ENCODE data around the gene NCOA1.

GRCh38 chr2:24763843-24764242 is 272.8 kb downstream of the NCOA1 start:
- TF ChIP-seq BACH2 (CRISPR knock-in tag; IDR thresholded peaks at IDR 0.05; ENCODE audit: borderline replicate concordance) (no peak), ZNF565 (CRISPR knock-in tag; conservative IDR thresholded peaks at IDR 0.05; ENCODE audit: low read depth) (no peak), ZFP30 (CRISPR knock-in tag; IDR thresholded peaks at IDR 0.05) (no peak), ZNF8 (CRISPR knock-in tag; IDR thresholded peaks at IDR 0.05) (no peak), SNAI2 (CRISPR knock-in tag; IDR thresholded peaks at IDR 0.05) (no peak), GLIS3 (CRISPR knock-in tag; IDR thresholded peaks at IDR 0.05) (no peak)

Data from SK-N-SH treated with all-trans-retinoic acid at 6 μM for 48 hours (cell line).